Measurements from ENCODE around the gene GLB1L. TPM values are rescaled to one million over a fixed set of nuclear protein-coding genes. Genes with fewer than 3 reads are reported as not detected.
A peak's percentile ranks its signal among the peaks of the same experiment; 100 is the strongest.

The GLB1L gene
- total RNA-seq, 1 experiment from 2014 or later = 6.1 TPM

DNA sequence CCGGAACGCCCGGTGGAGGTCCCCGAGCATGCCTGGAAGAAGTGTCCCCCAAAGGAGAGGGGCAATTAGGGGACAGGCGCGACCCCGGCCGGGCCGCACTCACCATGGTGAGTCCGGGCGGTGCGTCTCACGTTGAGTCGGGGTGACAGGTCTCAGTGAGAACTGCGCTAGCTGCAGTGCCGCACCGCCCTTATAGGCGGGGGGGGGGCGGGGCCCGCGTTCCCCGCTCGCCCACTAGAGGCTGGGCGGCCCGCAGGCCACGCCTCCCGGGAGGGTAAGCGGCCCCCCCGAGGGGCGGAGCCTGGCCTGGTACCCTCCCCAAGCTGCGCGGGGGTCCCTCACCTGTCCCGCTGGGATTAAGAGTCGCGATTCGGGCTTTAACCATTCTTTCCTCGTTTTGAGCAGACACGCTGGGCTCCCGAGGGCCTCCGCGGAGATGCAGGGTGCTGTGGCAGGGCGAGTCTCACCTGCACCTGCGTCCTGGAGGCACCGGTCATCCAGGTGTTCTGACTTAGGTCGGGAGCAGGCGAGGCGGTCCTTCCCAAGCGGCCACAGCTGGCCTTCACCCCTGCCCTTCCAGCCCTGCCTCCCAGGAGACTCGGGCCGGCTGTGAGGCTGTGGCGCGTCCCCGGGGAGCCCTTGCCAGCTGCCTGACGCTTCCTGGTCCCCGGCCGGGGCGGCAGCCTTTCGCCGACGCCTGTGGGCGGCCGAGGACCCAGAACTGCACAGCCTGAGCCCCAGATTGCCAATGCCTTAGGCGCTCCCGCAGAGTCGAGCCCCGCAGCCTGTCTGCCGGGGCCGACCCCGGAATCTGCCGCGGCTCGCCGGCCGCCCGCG is 8.7 kb upstream of the GLB1L start, which contains the start of gene TUBA4A:
TSS of gene TUBA4A (minus strand) at position 166 of the 837 bp plus-strand sequence. CDS start at position 106, 60 bp downstream.
- Mint-ChIP-seq H3K27me3 (ENCODE audit: low read depth) (peaks cover 69% of the 10 kb centered on the region), H3K27ac (peak within 1 kb of the TSS; percentile 41; the same call in 1 of the 2 replicates), H3K9me3 (no peaks in the 10 kb centered on the region), H3K4me1 (peaks cover 25% of the 10 kb centered on the region), H3K36me3 (peaks cover 19% of the 10 kb centered on the region; the same call in 1 of the 2 replicates), H3K4me3 (peak within 1 kb of the TSS; percentile 79)
- CTCF ChIA-PET = interaction anchor here (0.6 to 4.7 kb wide), 14 partner anchors 9 to 252 kb away, joined by 3 to 33 read pairs (median 4); partner anchors contain the start of genes DNAJB2, DNPEP, GLB1L and STK16
- POLR2A ChIA-PET = interaction anchor here (0.5 to 2.5 kb wide), 8 partner anchors 9 to 47 kb away, joined by 3 to 15 read pairs (median 8); partner anchors contain the start of genes ABCB6, DNAJB2, GLB1L and STK16
- TF ChIP-seq ZNF219 (CRISPR knock-in tag; IDR thresholded peaks at IDR 0.05; ENCODE audit: borderline replicate concordance) (0 out of 2 replicates have a peak, but pooled peaks have one; percentile 54), ZNF423 (CRISPR knock-in tag; IDR thresholded peaks at IDR 0.05) (peak; percentile 32), ZNF138 (CRISPR knock-in tag; conservative IDR thresholded peaks at IDR 0.05) (0 out of 2 replicates have a peak, but pooled peaks have one; percentile 52), SP1 (CRISPR knock-in tag; conservative IDR thresholded peaks at IDR 0.05) (peak; percentile 93), TP53 (CRISPR knock-in tag; IDR thresholded peaks at IDR 0.05) (peak; percentile 36; the same call in 1 of the 2 replicates), FOXK1 (CRISPR knock-in tag; IDR thresholded peaks at IDR 0.05) (no peak)
- TF ChIP-seq, protein P1, sequence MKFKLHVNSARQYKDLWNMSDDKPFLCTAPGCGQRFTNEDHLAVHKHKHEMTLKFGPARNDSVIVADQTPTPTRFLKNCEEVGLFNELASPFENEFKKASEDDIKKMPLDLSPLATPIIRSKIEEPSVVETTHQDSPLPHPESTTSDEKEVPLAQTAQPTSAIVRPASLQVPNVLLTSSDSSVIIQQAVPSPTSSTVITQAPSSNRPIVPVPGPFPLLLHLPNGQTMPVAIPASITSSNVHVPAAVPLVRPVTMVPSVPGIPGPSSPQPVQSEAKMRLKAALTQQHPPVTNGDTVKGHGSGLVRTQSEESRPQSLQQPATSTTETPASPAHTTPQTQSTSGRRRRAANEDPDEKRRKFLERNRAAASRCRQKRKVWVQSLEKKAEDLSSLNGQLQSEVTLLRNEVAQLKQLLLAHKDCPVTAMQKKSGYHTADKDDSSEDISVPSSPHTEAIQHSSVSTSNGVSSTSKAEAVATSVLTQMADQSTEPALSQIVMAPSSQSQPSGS (CRISPR knock-in tag; IDR thresholded peaks at IDR 0.05; ENCODE audit: borderline replicate concordance, low read depth) = no peak
- DNase-seq (ENCODE audit: low spot score) (peak; percentile 85), ATAC-seq (peak; percentile 81)

- POLR2A ChIA-PET = interaction anchor here (0.6 to 2.5 kb wide), 9 partner anchors 16 to 77 kb away, joined by 3 to 15 read pairs (median 7); partner anchors contain the start of genes ABCB6, CNPPD1, DNAJB2 and ZFAND2B
- Mint-ChIP-seq H3K9me3 (no peaks in the 10 kb centered on the region), H3K27ac (peak within 1 kb of the TSS; percentile 41; the same call in 1 of the 2 replicates), H3K4me1 (peaks cover 25% of the 10 kb centered on the region), H3K27me3 (ENCODE audit: low read depth) (peaks cover 62% of the 10 kb centered on the region), H3K4me3 (peak within 1 kb of the TSS; percentile 79), H3K36me3 (peaks cover 19% of the 10 kb centered on the region; the same call in 1 of the 2 replicates)
- ATAC-seq (peak; percentile 52), DNase-seq (ENCODE audit: low spot score) (peak; percentile 70)
- CTCF ChIA-PET = interaction anchor here (0.6 to 4.7 kb wide), 14 partner anchors 21 to 257 kb away, joined by 3 to 33 read pairs (median 4); partner anchors contain the start of genes ABCB6, DNAJB2 and DNPEP
- TF ChIP-seq HMGXB4 (CRISPR knock-in tag; IDR thresholded peaks at IDR 0.05) (peak; percentile 56; the same call in 1 of the 2 replicates), TEAD4 (CRISPR knock-in tag; IDR thresholded peaks at IDR 0.05) (no peak), KAT7 (CRISPR knock-in tag; IDR thresholded peaks at IDR 0.05; ENCODE audit: borderline replicate concordance) (no peak), ZNF396 (CRISPR knock-in tag; IDR thresholded peaks at IDR 0.05; ENCODE audit: borderline replicate concordance) (no peak), ZNF281 (CRISPR knock-in tag; IDR thresholded peaks at IDR 0.05) (peak; percentile 78; the same call in 1 of the 2 replicates), NFE2L1 (CRISPR knock-in tag; IDR thresholded peaks at IDR 0.05) (peak; percentile 79), RORB (CRISPR knock-in tag; IDR thresholded peaks at IDR 0.05) (no peak), FOXP1 (CRISPR knock-in tag; IDR thresholded peaks at IDR 0.05; ENCODE audit: borderline replicate concordance) (no peak), GABPB1 (CRISPR knock-in tag; IDR thresholded peaks at IDR 0.05) (no peak), PRRX2 (CRISPR knock-in tag; IDR thresholded peaks at IDR 0.05) (no peak), ATF1 (CRISPR knock-in tag; IDR thresholded peaks at IDR 0.05) (0 out of 2 replicates have a peak, but pooled peaks have one; percentile 57), NR3C1 (CRISPR knock-in tag; conservative IDR thresholded peaks at IDR 0.05; ENCODE audit: low read depth) (no peak), SP1 (CRISPR knock-in tag; conservative IDR thresholded peaks at IDR 0.05) (0 out of 2 replicates have a peak, but pooled peaks have one; percentile 41), FOXK1 (CRISPR knock-in tag; IDR thresholded peaks at IDR 0.05) (peak; percentile 69; the same call in 1 of the 2 replicates), ZNF219 (CRISPR knock-in tag; IDR thresholded peaks at IDR 0.05; ENCODE audit: borderline replicate concordance) (no peak)
- TF ChIP-seq, protein P1 (CRISPR knock-in tag; IDR thresholded peaks at IDR 0.05; ENCODE audit: borderline replicate concordance, low read depth) = no peak
- TF ChIP-seq, protein P2, sequence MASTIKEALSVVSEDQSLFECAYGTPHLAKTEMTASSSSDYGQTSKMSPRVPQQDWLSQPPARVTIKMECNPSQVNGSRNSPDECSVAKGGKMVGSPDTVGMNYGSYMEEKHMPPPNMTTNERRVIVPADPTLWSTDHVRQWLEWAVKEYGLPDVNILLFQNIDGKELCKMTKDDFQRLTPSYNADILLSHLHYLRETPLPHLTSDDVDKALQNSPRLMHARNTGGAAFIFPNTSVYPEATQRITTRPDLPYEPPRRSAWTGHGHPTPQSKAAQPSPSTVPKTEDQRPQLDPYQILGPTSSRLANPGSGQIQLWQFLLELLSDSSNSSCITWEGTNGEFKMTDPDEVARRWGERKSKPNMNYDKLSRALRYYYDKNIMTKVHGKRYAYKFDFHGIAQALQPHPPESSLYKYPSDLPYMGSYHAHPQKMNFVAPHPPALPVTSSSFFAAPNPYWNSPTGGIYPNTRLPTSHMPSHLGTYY (CRISPR knock-in tag; IDR thresholded peaks at IDR 0.05) = no peak
- TF ChIP-seq, protein P3, sequence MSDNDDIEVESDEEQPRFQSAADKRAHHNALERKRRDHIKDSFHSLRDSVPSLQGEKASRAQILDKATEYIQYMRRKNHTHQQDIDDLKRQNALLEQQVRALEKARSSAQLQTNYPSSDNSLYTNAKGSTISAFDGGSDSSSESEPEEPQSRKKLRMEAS (CRISPR knock-in tag; IDR thresholded peaks at IDR 0.05) = peak; percentile 99
These were observed 7.9 kb upstream of the GLB1L start, which contains the start of gene TUBA4B for GRCh38 chr2:219252900-219253752. Gene TUBA4B (plus strand): TSS chr2:219253243. CDS start chr2:219253408, 165 bp downstream.

Measured in WTC11 (cell line).